ENCODE measurements around the gene TPTE2.
"Not testable (repeated sequence)": the region's sequence is repeated elsewhere in the genome, so short reads cannot be mapped to it uniquely, and the experiment has no call there.

TPTE2 gene

GRCh38 chr13:19561585-19561984, 253 bp upstream of the TPTE2 start:
- DNase-seq, result no peak

- DNase-seq, result not testable (repeated sequence)
Measured at GRCh38 chr13:19560672-19561071, 660 bp downstream of the TPTE2 start.

GRCh38 chr13:19559739-19560138, 1.6 kb downstream of the TPTE2 start:
- DNase-seq, result not testable (repeated sequence)

- not testable (repeated sequence) for DNase-seq
Measured at GRCh38 chr13:19557287-19557686, 4.0 kb downstream of the TPTE2 start.

- DNase-seq, result not testable (repeated sequence)
Measured at GRCh38 chr13:19549245-19549644, 12.1 kb downstream of the TPTE2 start.

- not testable (repeated sequence) for DNase-seq
Measured at GRCh38 chr13:19525634-19526033, 35.7 kb downstream of the TPTE2 start.

- no peak for DNase-seq
Measured at GRCh38 chr13:19519049-19519448, 42.3 kb downstream of the TPTE2 start.

- not testable (repeated sequence) for DNase-seq
Measured at GRCh38 chr13:19507623-19508022, 53.7 kb downstream of the TPTE2 start.

GRCh38 chr13:19460126-19460525, 101.2 kb downstream of the TPTE2 start:
- DNase-seq, result not testable (repeated sequence)

GRCh38 chr13:19439056-19439686, 122.2 kb downstream of the TPTE2 start:
- not testable (repeated sequence) for DNase-seq

- DNase-seq, result not testable (repeated sequence)
Measured at GRCh38 chr13:19437780-19438179, 123.6 kb downstream of the TPTE2 start.

GRCh38 chr13:19422236-19422635, 139.1 kb downstream of the TPTE2 start:
- not testable (repeated sequence) for DNase-seq

GRCh38 chr13:19412494-19412893, 148.8 kb downstream of the TPTE2 start:
- not testable (repeated sequence) for DNase-seq

GRCh38 chr13:19382746-19383511, 178.4 kb downstream of the TPTE2 start:
- DNase-seq, result not testable (repeated sequence)

- no peak for DNase-seq
Measured at GRCh38 chr13:19382111-19382510, 179.2 kb downstream of the TPTE2 start.

All from NCI-H1417 treated with DMSO at 0.1 percent for 48 hours (cell line).